Measurements from ENCODE around the gene OCA2.

DNA sequence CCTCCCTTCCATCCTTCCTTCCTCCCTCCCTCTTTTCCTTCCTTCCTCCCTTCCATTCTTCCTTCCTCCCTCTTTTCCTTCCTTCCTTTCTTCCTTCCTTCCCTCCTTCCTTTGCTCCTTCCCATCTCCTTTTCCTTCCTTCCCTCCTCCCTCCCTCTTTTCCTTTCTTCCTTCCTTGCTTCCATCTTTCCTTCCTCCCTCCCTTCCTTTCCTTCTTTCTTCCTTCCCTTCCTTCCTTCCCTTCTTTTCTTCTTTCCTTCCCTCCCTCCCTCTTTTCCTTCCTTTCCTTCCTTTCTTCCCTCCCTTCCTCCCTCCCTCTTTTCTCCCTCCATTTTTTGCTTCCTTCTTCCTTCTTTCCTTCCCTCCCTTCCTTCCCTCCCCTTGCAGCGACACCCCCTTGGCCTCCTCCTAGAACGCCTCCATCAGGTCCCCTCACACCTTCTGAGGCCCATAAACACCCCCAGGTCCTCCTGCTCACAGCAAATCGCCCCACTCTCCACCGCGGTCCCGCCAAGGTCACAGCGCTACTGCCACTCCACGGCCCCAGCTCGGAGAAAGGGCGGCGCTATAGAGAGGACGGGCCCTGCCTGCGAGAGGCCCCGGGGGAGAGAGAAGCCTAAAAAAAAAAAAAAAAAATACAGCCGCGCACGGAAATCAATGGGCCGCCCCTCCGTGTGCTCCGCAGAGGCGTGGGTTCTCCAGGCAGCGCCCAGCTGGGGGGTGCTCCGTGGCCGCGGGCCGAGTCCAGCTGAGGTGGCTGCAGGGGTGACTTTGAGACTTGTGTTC, 328.2 kb downstream of the OCA2 start:
- TF ChIP-seq CTCF (IDR thresholded peaks at IDR 0.05; ENCODE audit: low read length) = no peak
- TF ChIP-seq EZH2 (IDR thresholded peaks at IDR 0.05; ENCODE audit: borderline replicate concordance, low read length) = no peak
